Limb (tissue), 2 donors: Measurements from ENCODE around the gene SYP.

Source experiments
- DNase-seq, 2 donors: peaks; one replicate each; pipeline ENCODE4 v3.0.0-alpha.2; 2016; ENCODE audit errors: extremely low spot score in 2 of 2

The SYP gene

GRCh38 chrX:49139713-49140112, 60.3 kb downstream of the SYP start:
- no peak for DNase-seq
